Skeletal muscle cell (primary cell): ENCODE results near the gene FAM171A2.
A peak's percentile ranks its signal among the peaks of the same experiment; 100 is the strongest.
"Not testable (repeated sequence)": the region's sequence is repeated elsewhere in the genome, so short reads cannot be mapped to it uniquely, and the experiment has no call there.

Source experiments
- DNase-seq: peaks from one replicate; pipeline ENCODE4 v3.0.0-alpha.2; 2010; ENCODE audit warnings: low read depth
- H3K4me3 ChIP-seq: 2 replicates; pipeline ENCODE4 v1.5.1; 2011; ENCODE audit warnings: low read depth, mild to moderate bottlenecking, control low read depth, low read length, moderate library complexity

Gene FAM171A2

DNA sequence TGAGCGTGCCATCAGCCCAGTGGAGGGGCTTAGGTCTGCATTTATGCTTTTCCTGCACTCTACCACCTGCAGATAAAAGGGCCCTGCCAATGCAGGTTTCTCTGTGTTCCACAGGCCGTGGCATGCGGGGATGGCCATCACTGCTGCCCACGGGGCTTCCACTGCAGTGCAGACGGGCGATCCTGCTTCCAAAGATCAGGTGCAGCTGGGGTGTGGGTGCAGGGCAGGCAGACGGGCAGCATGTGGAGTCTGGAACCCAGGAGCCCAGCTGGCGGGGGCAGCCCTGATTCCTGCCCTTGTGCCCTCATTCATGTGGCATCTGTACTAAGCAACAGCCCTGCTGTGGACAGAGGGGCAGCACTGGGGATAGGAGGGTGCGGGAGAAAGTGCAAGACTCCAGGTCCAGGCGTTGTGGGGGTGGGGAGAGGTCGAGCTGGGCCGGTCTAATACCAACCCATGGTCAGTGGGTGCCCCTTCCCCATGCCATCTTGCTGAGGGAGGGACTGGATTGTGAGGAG lies 14.0 kb downstream of the FAM171A2 start:
- no peak for DNase-seq
- H3K4me3 ChIP-seq = no peak overlapping the region

DNA sequence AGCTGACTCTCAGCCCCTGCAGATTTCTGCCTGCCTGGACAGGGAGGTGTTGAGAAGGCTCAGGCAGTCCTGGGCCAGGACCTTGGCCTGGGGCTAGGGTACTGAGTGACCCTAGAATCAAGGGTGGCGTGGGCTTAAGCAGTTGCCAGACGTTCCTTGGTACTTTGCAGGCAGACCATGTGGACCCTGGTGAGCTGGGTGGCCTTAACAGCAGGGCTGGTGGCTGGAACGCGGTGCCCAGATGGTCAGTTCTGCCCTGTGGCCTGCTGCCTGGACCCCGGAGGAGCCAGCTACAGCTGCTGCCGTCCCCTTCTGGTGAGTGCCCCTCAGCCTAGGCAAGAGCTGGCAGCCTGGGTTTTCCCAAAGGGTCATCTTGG lies 14.7 kb downstream of the FAM171A2 start:
- no peak overlapping the region for H3K4me3 ChIP-seq
- no peak for DNase-seq

DNA sequence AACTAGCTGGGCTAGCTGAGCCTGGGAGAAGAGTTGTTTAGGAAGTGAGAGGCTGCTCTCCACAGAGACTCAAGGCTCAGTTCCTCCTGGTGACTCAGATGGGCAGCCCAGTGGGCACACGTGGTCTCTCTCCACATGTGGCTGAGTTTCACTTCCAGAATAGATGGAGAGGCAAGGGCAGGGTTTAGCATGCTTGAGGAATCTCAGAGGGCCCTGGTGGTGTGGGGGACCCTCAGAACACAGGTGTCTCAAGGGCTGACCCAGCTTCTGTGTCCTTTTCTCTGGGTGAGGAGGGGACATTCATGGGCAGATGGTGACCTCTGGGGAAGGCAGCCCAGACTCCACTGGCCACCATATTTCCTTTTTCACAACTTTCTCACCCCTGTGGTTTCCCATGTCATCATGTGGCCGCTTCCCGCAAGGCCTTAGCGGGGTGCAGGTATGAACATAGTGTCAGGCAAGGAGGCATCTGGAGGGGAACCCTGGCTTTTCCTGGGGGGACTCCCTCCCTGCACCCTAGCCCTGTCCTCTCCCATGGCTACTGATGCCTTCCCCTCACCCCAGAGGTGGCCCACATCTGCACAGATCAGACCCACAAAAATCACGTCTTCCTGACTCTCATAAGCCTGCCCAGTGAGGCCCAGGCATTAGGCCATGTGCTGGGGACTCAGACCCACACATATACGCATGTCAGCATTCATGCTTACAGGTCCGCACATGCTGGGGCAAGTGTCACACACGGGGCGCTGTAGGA lies 15.2 kb downstream of the FAM171A2 start:
- DNase-seq = no peak
- no peak overlapping the region for H3K4me3 ChIP-seq

DNA sequence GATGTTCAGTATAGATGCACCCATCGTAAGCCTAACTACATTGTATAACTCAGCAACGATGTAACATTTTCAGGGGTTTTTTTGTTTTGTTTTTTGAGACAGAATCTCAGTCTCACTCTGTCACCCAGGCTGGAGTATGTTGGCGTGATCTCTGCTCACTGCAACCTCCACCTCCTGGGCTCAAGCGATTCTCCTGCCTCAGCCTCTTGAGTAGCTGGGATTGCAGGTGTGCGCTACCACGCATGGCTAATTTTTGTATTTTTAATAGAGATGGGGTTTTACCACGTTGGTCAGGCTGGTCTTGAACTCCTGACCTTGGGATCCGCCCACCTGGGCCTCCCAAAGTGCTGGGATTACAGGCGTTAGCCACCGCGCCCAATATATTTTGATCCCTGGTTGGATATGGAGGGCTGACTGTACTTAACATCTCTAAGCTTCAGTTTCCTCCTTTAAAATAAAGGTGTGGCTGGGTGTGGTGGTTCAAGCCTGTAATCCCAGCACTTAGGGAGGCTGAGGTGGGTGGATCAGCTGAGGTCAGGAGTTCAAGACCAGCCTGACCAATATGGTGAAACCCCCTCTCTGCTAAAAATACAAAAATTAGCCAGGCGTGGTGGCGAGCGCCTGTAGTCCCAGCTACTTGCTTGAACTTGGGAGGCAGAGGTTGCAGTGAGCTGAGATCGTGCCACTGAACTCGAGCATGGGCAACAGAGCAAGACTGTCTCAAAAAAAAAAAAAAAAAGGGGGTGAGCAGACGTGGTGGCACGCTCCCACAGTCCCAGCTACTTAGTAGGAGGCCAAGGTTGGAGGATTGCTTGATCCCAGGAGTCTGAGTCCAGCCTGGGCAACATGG lies 16.2 kb downstream of the FAM171A2 start:
- H3K4me3 ChIP-seq, DNase-seq: not testable (repeated sequence)

DNA sequence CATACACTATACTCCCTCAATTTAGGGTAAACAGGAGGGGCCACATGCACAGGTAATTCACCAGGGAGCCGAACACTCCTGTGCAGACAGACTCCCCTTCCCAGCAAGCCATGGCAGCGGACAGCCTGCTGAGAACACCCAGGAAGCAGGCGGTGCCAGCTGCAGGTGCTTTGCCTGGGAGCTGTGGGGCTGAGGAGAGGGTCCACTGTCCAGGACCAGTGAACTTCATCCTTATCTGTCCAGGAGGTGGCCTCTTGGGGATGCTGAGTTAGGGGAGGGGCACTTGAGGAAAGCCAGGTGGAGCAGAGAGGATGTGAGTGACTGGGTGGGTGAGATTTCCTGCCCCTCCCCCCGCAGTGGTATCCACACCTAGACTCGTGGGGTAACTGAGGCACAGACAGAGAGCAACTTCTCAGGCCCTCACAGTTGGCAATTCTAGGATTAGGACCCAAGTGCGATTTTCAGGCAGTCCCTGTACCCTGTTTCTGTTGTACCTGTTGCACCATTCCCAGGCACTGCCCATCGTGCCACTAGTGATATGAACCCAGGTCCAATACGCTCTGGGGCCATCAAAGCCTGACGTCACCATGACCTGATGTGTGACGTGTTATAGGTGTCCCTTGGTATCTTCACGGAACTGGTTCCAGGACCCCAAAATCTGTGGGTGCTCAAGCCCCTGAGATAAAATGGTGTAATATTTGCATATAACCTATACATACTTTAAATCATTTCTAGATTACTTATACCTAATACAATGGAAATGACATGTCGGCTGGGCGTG lies 17.4 kb downstream of the FAM171A2 start:
- H3K4me3 ChIP-seq = peak overlapping the region; percentile 99
- DNase-seq = no peak

DNA sequence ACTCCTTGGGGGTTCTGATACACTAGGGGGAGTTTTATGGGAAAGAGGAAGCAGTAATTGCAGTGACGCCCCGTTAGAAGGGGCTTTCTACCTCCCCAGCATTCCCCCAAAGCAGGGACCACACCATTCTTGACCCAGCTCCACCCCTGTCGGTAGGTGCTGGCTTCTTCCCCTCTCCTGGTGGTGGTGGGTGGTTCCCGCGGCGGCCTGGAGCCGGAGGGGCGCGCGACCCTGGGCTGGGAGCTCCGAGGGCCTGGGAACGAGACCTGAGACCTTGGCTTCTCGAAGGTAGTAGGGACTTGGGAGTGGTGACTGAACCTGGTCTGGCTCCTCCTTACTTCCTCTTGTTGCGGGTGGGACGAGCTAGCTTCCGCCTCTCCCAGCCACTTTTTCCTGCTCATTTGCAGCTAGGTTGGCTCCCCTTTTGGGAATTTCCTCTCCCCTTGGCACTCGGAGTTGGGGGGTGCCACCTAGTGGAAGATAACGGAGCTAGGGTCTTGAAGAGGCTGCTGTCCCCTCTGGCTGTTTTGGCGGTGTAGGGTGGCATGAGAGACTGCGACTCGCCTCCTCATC lies 18.1 kb downstream of the FAM171A2 start:
- H3K4me3 ChIP-seq = peak overlapping the region; percentile 99
- DNase-seq = no peak

GRCh38 chr17:44344939-44345453 lies 18.7 kb downstream of the FAM171A2 start, which contains the start of gene GRN:
Gene GRN, plus strand, starts transcription at chr17:44345302. Its CDS starts 3,863 bp downstream, at chr17:44349165.
- peak within 1 kb of the TSS; percentile 99 for H3K4me3 ChIP-seq

DNA sequence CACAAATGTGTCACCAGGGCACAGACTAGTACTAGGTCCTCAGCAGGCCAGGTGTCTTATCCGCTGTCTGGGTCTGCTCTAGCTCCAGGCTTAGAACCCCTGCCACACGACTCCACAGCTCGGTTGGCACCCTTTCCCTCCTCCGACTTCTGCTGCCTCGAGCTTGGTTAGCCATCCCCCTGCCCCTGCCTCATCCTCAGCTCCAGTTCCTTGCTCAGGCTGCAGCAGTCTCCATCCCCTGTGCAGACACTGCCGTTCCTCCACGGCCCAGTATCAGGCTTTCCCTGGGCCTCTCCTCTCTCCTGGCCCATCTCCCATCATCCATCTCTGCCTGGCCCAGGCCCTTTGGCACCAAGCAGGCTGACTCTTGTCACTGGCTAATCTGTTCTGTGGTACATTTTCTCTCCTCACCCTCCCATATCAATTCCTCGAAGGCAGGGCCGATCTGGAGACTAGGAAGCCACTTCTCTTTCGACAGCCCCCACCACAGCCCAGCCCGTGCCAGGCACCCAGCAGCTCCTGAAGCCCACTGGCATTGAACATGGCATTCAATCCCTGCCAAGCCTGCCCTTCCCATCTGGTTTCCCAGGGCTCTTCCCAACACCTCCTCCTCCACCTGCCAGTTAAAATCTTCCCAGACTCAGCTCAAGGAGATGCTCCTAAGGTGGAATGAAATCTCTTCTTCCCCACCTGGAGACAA lies 20.0 kb downstream of the FAM171A2 start:
- no peak overlapping the region for H3K4me3 ChIP-seq

More at GRCh38 chr17:44344939-44345453, 18.7 kb downstream of the FAM171A2 start, which contains the start of gene GRN:
- peak; percentile 96 for DNase-seq

DNA sequence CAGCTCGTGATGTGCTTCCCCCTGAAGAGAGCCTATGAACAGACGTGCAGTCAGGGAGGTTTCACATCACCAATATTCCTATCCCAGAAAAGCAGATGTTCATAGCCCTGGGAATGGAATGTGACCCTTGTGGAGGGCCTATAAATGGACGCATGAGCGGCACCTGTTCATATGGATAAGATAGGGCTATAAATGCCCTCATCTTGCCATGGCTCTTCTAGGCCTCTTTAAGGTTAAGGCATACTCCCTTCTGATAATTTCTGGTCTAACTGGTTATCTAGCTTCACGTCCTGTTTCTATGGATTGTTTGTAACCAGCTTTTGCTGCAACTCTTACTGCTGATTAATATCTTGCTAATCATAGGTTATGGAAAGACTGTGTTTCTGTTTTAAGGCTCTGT lies 23.1 kb downstream of the FAM171A2 start:
- not testable (repeated sequence) for DNase-seq, H3K4me3 ChIP-seq

More for the DNA sequence above, 20.0 kb downstream of the FAM171A2 start:
- no peak for DNase-seq

DNA sequence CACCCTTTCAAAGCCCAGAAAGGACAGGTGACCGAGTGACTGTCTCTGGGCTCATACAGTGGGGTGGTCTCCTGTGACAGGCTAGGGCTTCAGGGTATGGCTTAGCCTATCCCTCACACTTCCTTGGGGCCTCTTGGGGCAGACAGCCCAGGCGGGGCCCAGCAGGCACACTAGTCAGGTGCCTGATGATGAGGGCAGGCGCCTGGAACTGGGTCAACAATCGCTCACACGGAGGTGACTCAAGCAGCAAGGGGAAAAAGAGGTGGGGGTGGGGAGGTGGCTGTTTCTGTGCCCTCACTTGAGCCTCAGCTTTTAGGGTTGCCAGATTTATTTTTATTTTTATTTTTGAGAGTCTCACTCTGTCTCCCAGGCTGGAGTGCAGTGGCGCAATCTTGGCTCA lies 25.0 kb downstream of the FAM171A2 start:
- DNase-seq = no peak
- no peak overlapping the region for H3K4me3 ChIP-seq

GRCh38 chr17:44335968-44336367 lies 27.7 kb downstream of the FAM171A2 start:
- no peak for DNase-seq
- H3K4me3 ChIP-seq = no peak overlapping the region

DNA sequence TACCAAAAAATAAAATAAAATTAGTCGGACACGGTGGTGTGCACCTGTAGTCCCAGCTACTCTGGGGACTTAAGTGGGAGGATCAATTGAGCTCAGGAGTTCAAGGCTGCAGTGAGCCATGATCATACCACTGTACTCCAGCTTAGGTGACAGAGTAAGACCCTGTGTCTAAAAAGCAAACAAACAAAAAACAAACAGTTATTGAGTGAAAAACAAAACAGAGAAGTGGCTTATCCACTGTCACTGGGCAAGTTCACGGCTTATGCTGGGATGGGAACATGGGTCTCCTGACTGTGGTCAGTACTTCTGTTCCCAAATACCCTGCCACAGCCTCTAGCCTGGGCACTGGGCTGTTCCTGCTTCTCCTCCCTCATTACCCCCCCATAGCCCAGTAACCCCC lies 28.1 kb downstream of the FAM171A2 start:
- no peak for DNase-seq
- H3K4me3 ChIP-seq = no peak overlapping the region

DNA sequence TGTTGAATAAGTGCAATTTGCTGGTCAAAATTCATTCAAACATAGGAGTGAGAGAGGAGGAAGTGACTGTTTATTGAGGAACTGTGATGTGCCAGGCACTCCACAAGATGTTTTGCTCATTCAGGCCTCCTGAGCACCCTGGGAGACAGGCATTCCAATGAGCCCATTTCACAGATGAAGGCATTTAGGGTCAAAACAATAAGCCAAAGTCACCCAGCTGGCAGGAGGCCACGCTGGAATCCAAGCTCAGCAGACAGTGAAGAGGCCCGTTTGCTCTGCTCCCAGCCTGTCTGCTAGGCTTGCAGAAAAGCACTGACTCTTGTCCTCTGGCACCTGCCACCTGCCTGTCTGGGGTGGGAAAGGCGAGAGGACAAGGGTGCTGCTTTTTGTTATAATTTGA lies 28.9 kb downstream of the FAM171A2 start:
- no peak overlapping the region for H3K4me3 ChIP-seq
- no peak for DNase-seq

DNA sequence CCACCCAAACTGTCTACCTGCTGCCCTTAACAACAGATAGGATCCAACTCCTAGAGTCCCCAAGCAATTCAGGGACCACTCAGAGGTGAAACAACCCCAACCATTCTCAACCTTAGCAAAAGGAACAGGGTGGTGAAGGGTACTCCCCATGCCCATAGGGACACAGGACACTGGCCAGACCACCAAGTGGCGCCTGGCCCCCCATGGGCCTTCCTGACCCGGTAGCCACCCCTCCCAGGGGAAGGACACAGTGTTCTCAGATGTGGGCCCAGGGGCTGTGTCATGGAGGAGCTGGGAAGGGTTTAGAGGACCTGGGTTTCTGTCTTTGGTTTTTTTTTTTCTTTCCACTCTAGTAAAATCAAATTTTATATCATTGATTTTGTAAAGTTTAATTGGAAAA lies 29.3 kb downstream of the FAM171A2 start:
- no peak overlapping the region for H3K4me3 ChIP-seq
- DNase-seq = no peak

DNA sequence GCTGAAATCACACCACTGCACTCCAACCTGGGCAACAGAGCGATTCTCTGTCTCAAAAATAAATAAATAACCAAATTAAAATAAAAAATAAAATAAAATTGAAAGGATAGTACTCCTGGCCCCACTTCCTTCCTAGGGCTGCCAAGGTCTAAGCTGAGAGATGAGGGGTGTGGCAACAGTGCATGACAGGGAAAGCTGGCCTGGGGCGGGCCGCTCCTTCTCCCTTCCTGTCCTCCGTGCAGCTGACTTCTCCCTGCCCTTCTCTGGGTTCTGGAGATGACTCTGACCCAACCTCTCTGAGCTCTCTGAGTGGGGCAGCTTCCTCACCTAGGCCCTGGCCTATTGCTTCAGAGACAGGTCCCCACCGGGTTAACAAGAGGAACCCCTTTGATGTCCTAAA lies 30.3 kb downstream of the FAM171A2 start:
- H3K4me3 ChIP-seq = no peak overlapping the region
- no peak for DNase-seq

DNA sequence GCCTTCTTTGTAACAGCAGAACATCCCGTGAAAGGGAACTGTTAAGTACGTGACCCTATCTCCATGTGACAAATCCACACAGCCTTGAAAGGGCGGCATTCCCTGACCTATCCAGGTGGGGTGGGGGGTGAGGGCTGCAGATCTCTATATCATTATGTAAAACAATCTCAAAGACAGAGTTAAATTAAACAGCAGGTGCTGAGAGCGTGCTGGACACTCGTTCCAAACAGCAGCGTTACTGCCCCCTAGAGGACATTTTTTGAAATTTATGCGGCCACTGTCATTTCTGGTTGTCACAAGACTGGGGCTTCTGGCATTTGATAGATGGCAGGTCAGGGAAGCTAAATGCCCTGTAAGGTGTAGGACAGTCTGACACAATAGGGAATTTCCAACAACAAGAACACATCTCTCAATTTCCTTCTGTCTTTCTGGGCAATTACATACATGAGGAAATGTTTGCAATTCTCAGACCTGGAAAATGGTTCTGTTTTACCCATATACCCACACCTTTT lies 32.3 kb downstream of the FAM171A2 start:
- DNase-seq = no peak
- no peak overlapping the region for H3K4me3 ChIP-seq

DNA sequence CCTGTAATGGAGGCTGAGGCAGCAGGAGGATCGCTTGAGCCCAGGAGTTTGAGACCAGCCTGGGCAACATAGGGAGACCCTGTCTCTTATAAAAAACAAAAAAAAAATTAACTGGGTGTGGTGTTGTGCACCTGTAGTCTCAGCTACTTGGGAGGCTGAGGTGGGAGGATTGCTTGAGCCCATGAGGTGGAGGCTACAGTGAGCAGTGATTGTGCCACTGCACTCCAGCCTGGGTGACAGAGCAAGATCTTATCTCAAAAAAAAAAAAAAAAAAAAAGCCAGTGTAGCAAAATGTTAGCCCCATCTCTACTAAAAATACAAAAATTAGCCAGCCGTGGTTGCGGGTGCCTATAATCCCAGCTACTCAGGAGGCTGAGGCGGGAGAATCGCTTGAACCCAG lies 33.4 kb downstream of the FAM171A2 start:
- H3K4me3 ChIP-seq, DNase-seq: not testable (repeated sequence)

- H3K4me3 ChIP-seq, DNase-seq: not testable (repeated sequence)
Measured at GRCh38 chr17:44329516-44329915, 34.1 kb downstream of the FAM171A2 start.
